Heart left ventricle (tissue), 13 donors: ENCODE data around the gene CCDC86.

ENCODE experiments used
- CTCF ChIP-seq, 12 donors: fragments of 200-600 bp; sonication (generic) in 4 of 12; IDR thresholded peaks; one replicate each; pipeline versions ENCODE4 v1.5.0 to v1.8.0; 2018 to 2022; ENCODE audit warnings: antibody characterized with exemption in 12 of 12, mild to moderate bottlenecking in 5 of 12
- POLR2A ChIP-seq, 2 donors: fragments of 450-650 bp; IDR thresholded peaks; one replicate each; pipeline ENCODE4 v1.6.1; 2017; ENCODE audit warnings: antibody characterized with exemption in 2 of 2, mild to moderate bottlenecking in 2 of 2, moderate library complexity in 2 of 2
- donor health status: ischemic (EF 13 %, LVEDD 7.1; RV severe dilation, severe dysfunction).
- donor health status: DM: no; HTN: yes; CAD: no.
- donor health status: DM: no; HTN: no; CAD: no.
- donor health status: ischemic (EF 25% LVEDD 6.9; RV normal size, moderate dysfunction).
- donor health status: ischemic (EF 25% LVEDD 5.7; RV mildly dilated, moderate dysfunction).
- donor health status: ischemic (EF 35%, LVEDD 5.7; RV mildly dilated, moderate dysfunction).
- donor health status: nonischemic (EF 11% LVEDD 7.7; RV severe dilation, severe dysfunction).
- donor health status: DM: yes; HTN: yes; CAD: no.
- donor health status: PGD.
- donor health status: ischemic (EF 29% LVEDD 5.4; RV normal size, mild dysfunction).
- donor health status: nonischemic (EF 23%, LVEDD 6.1; RV moderate dilation, normal function).

DNA sequence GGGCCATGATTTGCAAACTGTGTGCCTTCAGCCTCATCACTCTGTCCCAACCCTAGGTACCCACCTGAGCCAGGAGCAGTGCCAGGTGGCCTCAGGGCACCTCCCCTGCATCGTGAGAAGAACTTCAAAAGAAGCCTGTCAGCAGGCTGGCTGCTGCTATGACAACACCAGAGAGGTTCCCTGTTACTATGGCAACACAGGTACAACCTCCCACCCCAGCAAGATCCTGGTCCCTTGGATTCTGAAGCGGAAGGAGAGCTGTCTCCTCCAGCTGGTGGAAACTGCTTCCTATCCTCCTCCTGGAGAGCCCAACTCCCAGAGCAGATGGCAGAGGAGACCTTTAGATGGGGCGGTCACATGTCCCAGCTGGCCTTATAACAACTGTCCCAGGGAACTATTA, 28.4 kb downstream of the CCDC86 start:
- TF ChIP-seq POLR2A (IDR thresholded peaks at IDR 0.05) (no peak), CTCF (IDR thresholded peaks at IDR 0.05) (no peak)
